ENCODE data around the gene NBDY.
"Not testable (repeated sequence)": the region's sequence is repeated elsewhere in the genome, so short reads cannot be mapped to it uniquely, and the experiment has no call there.

Gene NBDY, protein sequence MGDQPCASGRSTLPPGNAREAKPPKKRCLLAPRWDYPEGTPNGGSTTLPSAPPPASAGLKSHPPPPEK

GRCh38 chrX:56729152-56729850, at the start of gene NBDY:
Gene NBDY, plus strand, starts transcription at chrX:56729243. Its CDS starts 111 bp downstream, at chrX:56729354.
- DNase-seq: peak; percentile 29

DNA sequence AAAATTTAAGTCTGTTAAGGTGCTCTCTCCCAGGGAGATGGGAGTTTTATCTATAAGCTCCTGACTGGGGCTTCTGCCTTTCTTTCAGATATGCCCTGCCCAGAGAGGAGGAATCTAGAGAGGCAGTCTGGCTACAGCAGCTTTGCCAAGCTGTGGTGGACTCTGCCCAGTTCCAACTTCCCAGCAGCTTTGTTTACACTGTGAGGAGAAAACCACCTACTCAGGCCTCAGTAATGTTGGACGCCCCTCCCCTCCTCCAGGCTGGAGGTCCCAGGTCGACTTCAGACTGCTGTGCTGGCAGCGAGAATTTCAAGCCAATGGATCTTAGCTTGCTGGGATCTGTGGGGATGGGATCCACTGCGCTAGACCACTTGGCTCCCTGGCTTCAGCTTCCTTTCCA, 24.5 kb upstream of the NBDY start:
- DNase-seq: not testable (repeated sequence)

DNA sequence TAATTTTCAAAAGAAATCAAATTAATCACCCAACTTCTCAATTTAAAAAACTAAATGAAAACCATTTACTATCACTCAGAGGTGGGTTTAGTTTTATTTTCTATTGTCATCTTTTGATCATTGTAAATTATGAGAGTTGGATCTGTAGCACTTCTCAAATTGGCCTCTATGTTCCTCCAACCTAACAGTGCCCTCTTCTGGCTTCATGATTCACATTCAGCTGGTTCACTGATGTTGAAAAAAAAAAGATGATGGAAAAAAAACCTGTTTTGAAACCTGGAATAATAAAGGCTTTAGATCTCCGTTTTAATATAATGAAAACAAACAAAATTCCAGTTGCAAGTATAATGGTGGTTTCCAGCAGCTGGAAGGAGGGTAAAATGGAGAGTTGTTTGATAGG, 2.4 kb upstream of the NBDY start:
- no peak for DNase-seq

DNA sequence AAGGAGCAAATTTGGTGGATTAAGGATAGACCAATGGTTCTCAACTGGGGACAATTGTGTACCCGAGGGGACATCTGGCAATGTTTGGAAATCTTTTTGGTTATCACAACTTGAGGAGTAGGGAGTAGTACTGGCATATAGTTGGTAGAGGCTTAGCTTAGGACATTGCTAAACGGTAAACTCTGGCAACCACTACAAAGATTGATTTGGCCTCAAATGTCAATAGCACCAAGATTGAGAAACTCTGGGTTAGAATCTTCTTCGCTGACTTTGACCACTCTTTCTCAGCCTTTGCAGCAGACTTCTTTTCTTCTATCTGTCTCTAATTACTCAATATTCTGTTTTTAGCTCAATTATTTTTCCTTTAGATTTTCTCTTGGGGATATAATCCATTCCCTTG, 1.5 kb upstream of the NBDY start:
- no peak for DNase-seq

- no peak for DNase-seq
Measured at GRCh38 chrX:56728321-56728720, 722 bp upstream of the NBDY start.

DNA sequence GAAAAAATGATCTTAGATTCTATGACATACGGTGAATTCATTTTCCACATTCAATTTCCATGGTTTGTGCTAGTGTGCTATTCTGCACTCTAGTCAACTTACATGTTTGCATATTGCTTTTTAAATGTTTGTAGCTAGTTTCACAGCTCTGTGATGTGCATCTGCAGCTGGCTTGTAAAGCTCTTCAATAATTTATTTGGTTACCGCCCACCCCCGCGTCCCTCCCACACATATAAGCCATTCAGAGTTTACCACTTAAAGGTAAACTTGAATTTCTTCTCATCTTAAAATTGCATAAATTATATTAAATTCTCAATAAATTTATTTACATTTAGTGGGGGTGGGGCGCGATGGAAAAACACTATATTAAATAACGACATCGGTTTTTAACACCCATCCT, 291 bp upstream of the NBDY start:
- DNase-seq: no peak

GRCh38 chrX:56733459-56734046, 4.5 kb downstream of the NBDY start:
- peak; percentile 7 for DNase-seq

DNA sequence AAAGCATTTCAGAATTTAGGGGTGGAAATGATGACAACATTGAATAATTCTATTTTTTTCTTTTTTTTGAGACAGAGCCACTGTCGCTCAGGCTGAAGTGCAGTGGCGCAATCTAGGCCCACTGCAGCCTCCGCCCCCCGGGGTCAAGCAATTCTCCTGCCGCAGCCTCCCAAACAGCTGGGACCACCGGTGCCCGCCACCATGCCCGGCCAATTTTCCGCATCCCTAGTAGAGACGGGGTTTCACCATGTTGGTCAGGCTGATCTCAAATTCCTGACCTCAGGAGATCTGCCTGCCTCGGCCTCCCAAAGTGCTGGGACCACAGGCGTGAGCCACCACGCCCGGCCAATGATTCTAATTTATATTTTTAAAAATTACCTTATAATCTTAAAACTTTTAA, 7.2 kb downstream of the NBDY start:
- DNase-seq: no peak

- DNase-seq: no peak
Measured at GRCh38 chrX:56738670-56739069, 9.6 kb downstream of the NBDY start.

GRCh38 chrX:56744996-56745395, 16.0 kb downstream of the NBDY start:
- DNase-seq: no peak

DNA sequence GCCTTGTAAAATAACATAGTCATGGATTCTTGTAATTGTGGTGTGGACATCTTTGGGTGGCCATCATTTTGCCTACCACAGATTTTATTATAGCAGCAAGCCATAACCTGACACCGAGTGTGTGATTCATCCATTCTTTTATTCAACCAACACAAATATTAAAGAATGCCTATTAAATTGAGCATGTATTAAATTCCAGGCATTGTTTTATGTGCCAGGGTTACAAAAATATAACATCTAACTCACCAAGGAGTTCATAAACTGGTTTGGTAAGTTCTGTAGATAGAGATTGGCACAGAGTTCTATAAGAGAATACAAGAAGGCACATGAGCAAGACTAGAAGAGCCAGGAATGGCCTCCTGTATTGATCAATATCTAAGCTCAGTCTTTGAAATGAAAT, 18.0 kb downstream of the NBDY start:
- DNase-seq: no peak

DNA sequence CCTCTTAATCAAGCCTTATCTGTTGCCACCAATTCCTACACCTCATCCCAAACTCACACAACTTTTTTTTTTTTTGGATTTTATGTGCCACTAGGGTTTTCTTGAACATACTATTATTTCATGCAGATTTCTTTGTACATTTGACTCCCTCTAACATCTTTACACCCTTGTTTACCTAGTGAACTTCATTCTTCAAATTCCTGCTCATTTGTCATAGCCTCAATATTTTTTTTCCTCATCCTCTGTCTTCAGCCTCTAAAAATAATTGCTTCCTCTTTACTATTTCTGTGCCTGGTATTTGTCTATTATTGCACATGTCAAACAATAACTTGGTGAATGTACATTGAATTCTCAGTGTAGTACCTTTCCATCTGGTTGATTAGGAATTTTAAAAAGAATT, 22.0 kb downstream of the NBDY start:
- no peak for DNase-seq

DNA sequence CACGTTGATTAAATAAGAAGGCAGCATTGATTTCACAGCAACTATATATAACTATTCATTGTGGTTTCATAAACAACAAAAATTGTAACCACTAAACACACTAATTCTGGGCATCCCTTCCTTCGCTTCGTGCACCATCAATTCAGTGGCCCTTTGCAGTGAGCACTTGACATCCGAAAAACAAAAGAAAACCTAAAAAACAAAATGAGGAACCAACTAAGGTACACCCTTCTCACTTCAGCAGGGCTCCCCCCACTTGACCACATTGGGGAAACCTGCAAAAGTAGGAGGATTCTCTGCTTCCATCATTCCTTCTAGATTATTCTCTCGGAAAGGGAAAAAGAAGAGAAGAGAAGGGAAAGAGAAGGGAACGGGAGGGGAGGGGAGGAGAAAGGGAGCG, 28.3 kb downstream of the NBDY start:
- no peak for DNase-seq

DNA sequence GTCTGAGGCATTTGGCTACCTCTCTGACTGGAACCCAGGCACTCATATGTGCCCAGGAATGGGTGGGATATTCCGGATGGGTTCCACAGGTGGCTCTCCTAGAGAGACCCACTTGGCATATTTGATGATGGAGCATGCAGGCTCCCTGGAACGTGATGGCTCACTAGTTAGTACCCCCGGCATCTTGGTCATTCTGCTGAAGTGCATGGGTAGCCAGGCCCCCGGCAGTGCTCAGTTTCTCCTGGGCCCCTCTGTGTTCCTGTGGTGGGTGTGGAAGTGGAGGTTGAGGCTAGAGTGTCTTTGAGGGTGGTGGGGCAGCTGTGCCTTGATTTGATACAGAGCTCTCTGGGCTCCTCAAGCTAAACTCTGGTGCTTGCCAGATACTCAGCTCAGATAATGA, 29.4 kb downstream of the NBDY start:
- no peak for DNase-seq

DNA sequence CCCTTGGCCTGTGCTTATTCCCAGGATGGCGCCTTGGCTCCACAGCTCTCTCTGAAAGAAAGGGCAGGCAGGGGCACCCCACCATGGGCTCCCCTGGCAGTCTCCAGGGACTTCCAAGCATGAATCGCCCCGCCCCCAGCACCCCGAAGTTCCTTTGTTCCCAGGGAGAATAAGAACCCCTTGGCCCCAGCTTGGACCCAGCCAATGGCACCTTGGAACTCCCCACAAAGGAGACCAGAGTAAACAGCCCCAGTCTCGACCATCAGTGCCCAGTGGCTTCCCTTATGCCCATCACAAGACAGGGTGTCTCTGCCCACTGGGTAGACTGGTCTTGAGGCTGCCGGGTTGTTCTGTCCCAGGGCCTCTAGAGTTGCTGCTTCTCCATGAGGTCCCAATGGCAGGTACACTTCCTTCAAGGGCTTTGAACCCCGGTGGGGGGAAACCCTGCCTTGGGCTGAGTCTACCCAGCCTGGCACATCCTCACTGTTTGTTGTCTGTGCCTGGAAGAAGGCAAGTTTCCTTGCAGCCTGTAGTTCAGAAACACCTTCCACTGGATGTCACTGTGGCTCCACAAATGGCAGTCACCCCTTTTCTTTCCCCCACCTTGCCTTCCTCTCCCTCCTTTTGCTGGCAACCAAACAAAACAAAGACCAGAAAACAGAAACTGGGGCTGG, 30.8 kb downstream of the NBDY start:
- no peak for DNase-seq

GRCh38 chrX:56760410-56761124, 31.5 kb downstream of the NBDY start:
- DNase-seq: not testable (repeated sequence)

DNA sequence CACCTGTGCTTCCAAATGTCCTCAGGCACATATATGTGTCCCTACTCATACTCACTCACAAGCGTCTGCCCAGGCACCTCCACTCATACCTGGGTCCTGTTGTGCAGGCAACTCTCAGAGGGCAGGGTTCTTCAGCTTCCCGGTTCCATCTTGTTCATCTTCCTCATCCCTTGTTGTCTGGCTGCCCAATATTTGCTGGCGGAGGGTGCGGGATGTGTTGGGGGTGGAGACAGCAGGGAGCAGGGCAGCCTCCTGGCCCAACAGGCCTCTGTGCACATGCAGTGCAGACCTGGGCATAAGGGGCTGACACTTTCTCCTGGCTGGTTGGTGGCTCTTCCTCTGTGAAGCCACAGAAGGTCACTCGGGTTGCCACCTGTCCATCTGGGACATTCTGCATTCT, 32.1 kb downstream of the NBDY start:
- no peak for DNase-seq

DNA sequence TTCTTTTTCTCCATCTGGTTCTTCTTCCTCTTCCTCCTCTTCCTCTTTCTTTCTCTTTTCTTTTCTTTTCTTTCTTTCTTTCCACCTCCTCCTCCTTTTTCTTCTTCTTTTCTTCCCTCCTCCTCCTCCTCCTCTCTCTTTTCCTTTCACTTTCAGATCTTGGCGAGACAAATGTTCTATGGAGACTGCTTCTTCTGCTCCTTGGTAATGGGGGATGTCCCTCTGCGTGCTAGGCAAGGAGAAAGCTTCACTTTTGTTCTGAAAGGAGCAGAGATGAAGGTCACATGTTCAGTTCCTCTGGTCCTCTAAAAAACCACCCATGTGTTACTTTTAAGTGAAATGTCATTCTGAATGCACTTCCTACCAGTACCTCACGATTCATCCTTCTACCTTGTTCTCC, 33.2 kb downstream of the NBDY start:
- DNase-seq: no peak

DNA sequence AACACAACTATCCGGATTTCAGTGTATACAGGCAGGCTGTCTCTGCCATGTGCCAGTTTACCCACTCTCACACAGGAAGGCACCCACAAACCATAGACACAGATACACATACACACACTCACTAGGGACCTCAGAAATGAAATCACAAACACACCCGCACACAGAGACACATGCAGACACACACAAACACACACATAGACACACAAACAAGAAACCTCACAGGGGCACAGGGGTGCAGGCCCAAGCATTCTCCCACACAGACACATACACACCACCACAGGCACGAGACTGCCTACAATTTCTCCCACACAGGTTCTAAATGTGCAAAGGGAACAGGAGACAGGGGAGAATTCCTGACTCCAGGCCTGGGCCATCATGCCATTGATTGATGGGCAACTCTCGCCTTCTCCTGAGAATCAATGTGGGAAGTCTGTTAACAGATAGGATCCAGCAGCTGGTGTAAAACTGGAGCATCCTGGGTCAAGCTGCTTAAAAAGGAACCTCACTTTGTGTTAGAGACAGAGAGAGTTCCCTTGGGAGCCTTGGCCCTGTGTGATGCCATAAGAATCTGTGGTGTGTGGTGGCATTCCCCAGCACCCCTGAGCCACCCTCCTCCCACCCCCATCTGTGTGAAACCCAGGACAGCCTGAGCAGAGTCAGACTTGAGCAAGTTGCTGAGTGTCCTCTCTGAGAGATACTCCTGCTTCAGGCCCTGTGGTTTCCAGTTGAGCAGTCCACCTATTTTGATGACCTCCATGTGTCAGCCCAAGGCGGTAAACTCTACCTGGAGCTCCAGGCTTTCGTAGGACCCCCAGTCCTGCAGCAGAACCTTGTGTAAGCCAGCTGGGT, 33.9 kb downstream of the NBDY start:
- DNase-seq: no peak

GRCh38 chrX:56763556-56764152, 34.6 kb downstream of the NBDY start:
- no peak for DNase-seq

DNA sequence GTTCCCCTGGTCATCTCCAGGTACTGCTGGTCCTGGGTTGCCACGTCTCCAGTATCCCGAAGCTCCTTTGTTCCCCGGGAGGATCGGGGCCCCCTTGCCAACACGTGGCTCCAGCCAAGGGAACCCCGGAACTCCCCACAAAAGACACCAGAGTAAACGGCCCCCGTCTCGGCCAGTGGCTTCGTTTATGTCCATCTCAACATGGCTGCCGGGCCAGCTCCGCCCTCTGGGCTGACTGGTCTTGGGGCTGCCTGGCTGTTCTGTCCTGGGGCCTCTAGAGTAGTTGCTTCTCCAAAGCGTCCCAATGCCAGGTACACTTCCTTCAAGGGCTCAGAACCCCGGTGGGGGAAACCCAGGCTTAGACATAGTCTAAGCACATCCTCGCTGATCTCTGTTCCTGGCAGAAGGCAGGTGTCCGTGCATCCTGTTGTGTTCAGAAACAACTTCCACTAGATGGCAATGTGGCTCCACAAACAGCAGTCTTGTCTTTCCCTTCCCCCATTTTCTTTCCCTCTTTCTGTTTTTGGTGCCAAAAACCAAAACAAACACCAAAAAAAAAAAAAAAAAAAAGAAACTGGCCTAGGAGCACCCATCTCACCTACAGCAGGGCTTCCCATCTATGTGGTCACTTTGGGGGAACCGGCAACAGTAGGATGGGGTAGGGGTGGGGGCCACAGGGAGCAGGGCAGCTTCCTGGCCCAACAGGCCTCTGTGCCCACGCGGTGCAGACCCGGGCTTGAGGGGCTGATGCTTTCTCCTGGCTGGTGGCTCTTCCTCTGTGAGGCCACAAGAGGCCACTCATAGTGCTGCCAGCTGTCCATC, 35.3 kb downstream of the NBDY start:
- no peak for DNase-seq
